GM12878 (cell line): ENCODE results near the gene ZBTB38. TPM values are rescaled to one million over a fixed set of nuclear protein-coding genes. Genes with fewer than 3 reads are reported as not detected.

Source experiments
- ATAC-seq: fragments of 200-7000 bp; cut with Tn5 transposase; 3 replicates; pipeline ENCODE4 v1.9.1; 2020; ENCODE audit warnings: mild to moderate bottlenecking, moderate library complexity
- BruUV-seq: library from RNA; stranded (reverse); fragments of 400-500 nt; replicated peaks from 2 replicates; lab custom pipeline; 2021; lab: Mats Ljungman, UMichigan
- CTCF ChIA-PET: fragments of 300-600 bp; sonication (Branson Sonifier 250); formaldehyde crosslinking; extraction: SDS; loops from one replicate; lab custom pipeline; 2021; ENCODE audit warnings: inconsistent platforms; lab: Yijun Ruan, JAX
- POLR2A ChIA-PET: fragments of 350-600 bp; formaldehyde crosslinking; extraction: SDS; loops from one replicate; lab custom pipeline; 2021; ENCODE audit warnings: inconsistent platforms; lab: Charles Lee
- RAD21 ChIA-PET: fragments of 300-600 bp; sonication (Branson Sonifier 250); formaldehyde crosslinking; loops from one replicate; lab custom pipeline; 2023; ENCODE audit warnings: antibody characterized with exemption; ENCODE audit not compliant: unreplicated experiment; lab: Charles Lee
- SMC1A ChIA-PET: fragments of 300-600 bp; sonication (Branson Sonifier 250); formaldehyde crosslinking; loops from one replicate; lab custom pipeline; 2023; ENCODE audit not compliant: unreplicated experiment, uncharacterized antibody; lab: Charles Lee
- DNase-seq: peaks from one replicate; pipeline ENCODE4 v3.0.0-alpha.2; 2011; ENCODE audit warnings: low read depth, low spot score
- FAIRE-seq: peaks from 3 replicates; lab custom pipeline; 2011; peaks lifted over from hg19 to GRCh38; lab: Jason Lieb, UNC
- H2AFZ ChIP-seq: 2 replicates; pipeline ENCODE4 v1.6.0; 2011; ENCODE audit warnings: low read depth, low read length, control low read depth; ENCODE audit not compliant: control insufficient read depth
- H3K27ac ChIP-seq: 2 replicates; pipeline ENCODE4 v1.5.1; 2011; ENCODE audit warnings: control low read depth; ENCODE audit not compliant: control insufficient read depth, insufficient read depth
- H3K27me3 ChIP-seq, 2 experiments: replicated peaks in 1 of 2; 2 replicates each; pipeline versions ENCODE4 v1.6.0 to v1.6.1; 2011; ENCODE audit warnings: low read length in 1 of 2; ENCODE audit not compliant: control insufficient read depth in 2 of 2, insufficient read depth in 2 of 2
- H3K36me3 ChIP-seq, 2 experiments: 2 replicates each; pipeline ENCODE4 v1.5.1; 2011; ENCODE audit warnings: low read length in 1 of 2; ENCODE audit not compliant: control insufficient read depth in 2 of 2, insufficient read depth in 2 of 2
- H3K4me1 ChIP-seq: 2 replicates; pipeline ENCODE4 v1.6.1; 2011; ENCODE audit warnings: mild to moderate bottlenecking, low read length, moderate library complexity, mixed read lengths; ENCODE audit not compliant: control insufficient read depth, insufficient read depth
- H3K4me2 ChIP-seq: 2 replicates; pipeline ENCODE4 v1.6.0; 2011; ENCODE audit warnings: control low read depth; ENCODE audit not compliant: control insufficient read depth, insufficient read depth
- H3K4me3 ChIP-seq: fragments of 200-600 bp; sonication (generic); 2 replicates; pipeline ENCODE4 v1.5.1; 2016
- H3K79me2 ChIP-seq: 2 replicates; pipeline ENCODE4 v1.6.0; 2011; ENCODE audit warnings: low read length; ENCODE audit not compliant: control insufficient read depth, insufficient read depth
- H3K9ac ChIP-seq: 2 replicates; pipeline ENCODE4 v1.8.0; 2011; ENCODE audit warnings: low read length, control low read depth, mixed read lengths; ENCODE audit not compliant: control insufficient read depth, insufficient read depth
- H3K9me3 ChIP-seq: replicated peaks from 3 replicates; pipeline ENCODE4 v1.5.1; 2011; ENCODE audit warnings: mild to moderate bottlenecking, low read length; ENCODE audit not compliant: control insufficient read depth, insufficient read depth
- H4K20me1 ChIP-seq: 2 replicates; pipeline ENCODE4 v1.6.0; 2011; ENCODE audit not compliant: control insufficient read depth, insufficient read depth
- CTCF ChIP-seq, 3 experiments: IDR thresholded peaks in 2 of 3; conservative IDR thresholded peaks in 1 of 3; 2 replicates each; pipeline ENCODE4 v1.5.1; 2011; ENCODE audit warnings: low read depth in 3 of 3, low read length in 3 of 3, mild to moderate bottlenecking in 3 of 3, control low read depth in 2 of 3, moderate library complexity in 2 of 3, inconsistent platforms in 1 of 3, mixed read lengths in 1 of 3; ENCODE audit not compliant: control insufficient read depth in 2 of 3, insufficient read depth in 1 of 3; ENCODE audit errors: extremely low read depth in 1 of 3
- ELK1 ChIP-seq: IDR thresholded peaks from 2 replicates; pipeline ENCODE4 v1.6.1; 2012; ENCODE audit warnings: low read depth, low read length, improper control_type of control experiment
- FOXM1 ChIP-seq: IDR thresholded peaks from 2 replicates; pipeline ENCODE4 v1.6.1; 2012; ENCODE audit warnings: low read depth, mild to moderate bottlenecking, inconsistent platforms, low read length, moderate library complexity
- IRF5 ChIP-seq: fragments of 450-650 bp; IDR thresholded peaks from 2 replicates; pipeline ENCODE4 v1.6.1; 2017; ENCODE audit warnings: borderline replicate concordance
- KAT2A ChIP-seq: conservative IDR thresholded peaks from 2 replicates; pipeline ENCODE4 v1.6.1; 2011; ENCODE audit warnings: low read depth, low read length; ENCODE audit not compliant: control insufficient read depth
- LARP7 ChIP-seq: fragments of 450-650 bp; IDR thresholded peaks from 2 replicates; pipeline ENCODE4 v1.6.1; 2017; ENCODE audit warnings: mild to moderate bottlenecking
- RBBP5 ChIP-seq: fragments of 200-600 bp; sonication (generic); conservative IDR thresholded peaks from 2 replicates; pipeline ENCODE4 v1.6.1; 2016
- REST ChIP-seq: IDR thresholded peaks from 2 replicates; pipeline ENCODE4 v1.6.1; 2012; ENCODE audit warnings: mild to moderate bottlenecking, low read depth, low read length
- ZNF687 ChIP-seq: fragments of 450-650 bp; IDR thresholded peaks from 2 replicates; pipeline ENCODE4 v1.6.1; 2017; ENCODE audit warnings: mild to moderate bottlenecking, moderate library complexity
- WGBS: methylation state at CpG from one replicate; pipeline ENCODE4 v1.1.6; 2016; ENCODE audit warnings: low lambda C conversion rate; ENCODE audit not compliant: insufficient replicate concordance, insufficient coverage; ENCODE audit errors: missing lambda C conversion rate; 5-methylcytosine and 5-hydroxymethylcytosine counted together
- in situ Hi-C: fragments of 300-500 bp; cut with MboI; formaldehyde crosslinking; loops from 9 replicates; pipeline ENCODE4 v1.14.3; 2018; ENCODE audit warnings: mixed read lengths
- intact Hi-C: fragments of 100-400 bp; cut with micrococcal nuclease; formaldehyde crosslinking; loops from one replicate; pipeline ENCODE4 v1.14.2; 2022; ENCODE audit not compliant: unreplicated experiment
- polyA plus RNA-seq, 11 experiments: library from polyadenylated mRNA; depleted of rRNA in 4 of 11; unstranded in 6 of 11; stranded (reverse) in 5 of 11; fragments of >200 nt; fragmentation: Nextera tagmentation in 4 of 11; fragmentation: Illumina TruSeq in 1 of 11; extraction: Ambion mirVana in 4 of 11; extraction: Trizol in 1 of 11; gene quantifications; 1 replicate in 1 of 11; 2 replicates in 10 of 11; pipeline versions ENCODE4 v1.2.1 to v1.2.3, GENCODE V29; 2011 to 2016; ENCODE audit warnings: inconsistent platforms in 2 of 11, missing spikeins in 2 of 11, low read depth in 1 of 11
- total RNA-seq, 4 experiments: library from RNA; depleted of rRNA in 3 of 4; stranded (reverse); fragments of >200 nt in 3 of 4; fragmentation: Illumina TruSeq in 1 of 4; extraction: Trizol in 1 of 4; gene quantifications; 2 replicates each; pipeline versions ENCODE4 v1.2.1 to v1.2.3, GENCODE V29; 2013 to 2021

ZBTB38 gene
- total and polyA plus RNA-seq, 10 of the 15 experiments (the other 5 are each of a cell fraction or from before 2014, with no cell fraction given), result 34.2 to 115 (median 88.6) TPM

- no peaks in the 10 kb centered on the region for H3K79me2 ChIP-seq
- WGBS, result 77% methylated on average over 6 of the region's 6 CpGs
- H3K4me2 ChIP-seq, result no peak overlapping the region
- H3K4me3 ChIP-seq, result no peak overlapping the region
- no peak for DNase-seq
- H3K36me3 ChIP-seq, result no peaks in the 10 kb centered on the region
- intact Hi-C loops, result no loop called here
- no peaks in the 10 kb centered on the region for H3K9me3 ChIP-seq
- BruUV-seq, result no TSS peak
- no peaks in the 10 kb centered on the region for H3K27me3 ChIP-seq
- ATAC-seq, result no peak
- RAD21 ChIA-PET, result interaction anchor here (0.9 to 2.2 kb wide), 2 partner anchors 42 to 106 kb away, joined by 3 to 7 read pairs; no protein-coding TSS in a partner anchor
- H3K9ac ChIP-seq, result no peak overlapping the region
- no peak for FAIRE-seq
- no peak overlapping the region for H2AFZ ChIP-seq
- CTCF ChIA-PET, result interaction anchor here (0.7 to 2.5 kb wide), 10 partner anchors 7 to 101 kb away, joined by 3 to 9 read pairs (median 4); no protein-coding TSS in a partner anchor
- in situ Hi-C loops, result no loop called here
- SMC1A ChIA-PET, result interaction anchor here (1.0 to 3.5 kb wide), 6 partner anchors 41 to 205 kb away, joined by 3 to 19 read pairs (median 3); no protein-coding TSS in a partner anchor
- H4K20me1 ChIP-seq, result no peaks in the 10 kb centered on the region
- H3K4me1 ChIP-seq, result no peaks in the 10 kb centered on the region
- POLR2A ChIA-PET, result no interaction called here
- no peak overlapping the region for H3K27ac ChIP-seq
- TF ChIP-seq FOXM1 (no peak), ELK1 (no peak), CTCF (IDR thresholded peaks at IDR 0.05 in 2 of 3, conservative IDR thresholded peaks at IDR 0.05 in 1 of 3; ENCODE audit: control insufficient read depth in 2 of 3, extremely low read depth in 1 of 3, insufficient read depth in 1 of 3, low read depth in 3 of 3, low read length in 3 of 3) (no peak), REST (no peak), RBBP5 (no peak), IRF5 (no peak), KAT2A (no peak), LARP7 (no peak), ZNF687 (no peak)
Measured at GRCh38 chr3:141353652-141354495, 14.4 kb upstream of the ZBTB38 start.
